Mucosa of gallbladder (tissue), 1 donor: ENCODE data around the gene CDIPT. TPM values are rescaled to one million over a fixed set of nuclear protein-coding genes. Genes with fewer than 3 reads are reported as not detected.

Experiments
- DNase-seq: peaks from one replicate; pipeline ENCODE4 v3.0.0-alpha.2; 2020; ENCODE audit warnings: low spot score
- total RNA-seq: library from RNA; stranded (reverse); gene quantifications from one replicate; pipeline ENCODE4 v1.2.1, GENCODE V29; 2021
- donor health status: DM: no; HTN: no; CAD: no.

CDIPT gene
- total RNA-seq, 1 donor from 2014 or later, result 110 TPM

- DNase-seq, result no peak
Observed at GRCh38 chr16:29826342-29826695, 36.7 kb downstream of the CDIPT start.

- no peak for DNase-seq
Observed at GRCh38 chr16:29825145-29826044, 37.6 kb downstream of the CDIPT start.

- DNase-seq, result no peak
Observed at GRCh38 chr16:29824589-29825144, 38.4 kb downstream of the CDIPT start.

GRCh38 chr16:29821643-29822115, 41.3 kb downstream of the CDIPT start:
- DNase-seq, result no peak

- DNase-seq, result peak; percentile 82
Observed at GRCh38 chr16:29820730-29821642, 42.0 kb downstream of the CDIPT start.

GRCh38 chr16:29820271-29820701, 42.7 kb downstream of the CDIPT start, which contains the start of gene MVP:
Gene MVP, plus strand, starts transcription at chr16:29820462. Its CDS starts 10,088 bp downstream, at chr16:29830550.
- peak; percentile 75 for DNase-seq

GRCh38 chr16:29819506-29819905, 43.5 kb downstream of the CDIPT start:
- DNase-seq, result no peak

- no peak for DNase-seq
Observed at GRCh38 chr16:29818082-29818481, 44.9 kb downstream of the CDIPT start.

- DNase-seq, result peak; percentile 61
Observed at GRCh38 chr16:29816694-29817441, 46.2 kb downstream of the CDIPT start.

GRCh38 chr16:29815793-29816693, 47.0 kb downstream of the CDIPT start, which contains the start of gene PAGR1:
Gene PAGR1, plus strand, starts transcription at chr16:29816152. Its CDS starts 374 bp downstream, at chr16:29816526.
- DNase-seq, result peak; percentile 100

- DNase-seq, result no peak
Observed at GRCh38 chr16:29815032-29815721, 47.8 kb downstream of the CDIPT start.

GRCh38 chr16:29814592-29814991, 48.4 kb downstream of the CDIPT start:
- DNase-seq, result no peak

GRCh38 chr16:29813644-29814562, 49.1 kb downstream of the CDIPT start:
- no peak for DNase-seq

GRCh38 chr16:29812754-29813643, 50.0 kb downstream of the CDIPT start:
- DNase-seq, result no peak

- no peak for DNase-seq
Observed at GRCh38 chr16:29811896-29812665, 50.9 kb downstream of the CDIPT start, which contains the start of gene PRRT2. Gene PRRT2, plus strand, starts transcription at chr16:29812193. Its CDS starts 862 bp downstream, at chr16:29813055.

GRCh38 chr16:29811170-29811895, 51.7 kb downstream of the CDIPT start:
- DNase-seq, result peak; percentile 95
